Thoracic aorta (tissue), 2 donors: ENCODE measurements around the gene WDFY3. TPM values are rescaled to one million over a fixed set of nuclear protein-coding genes. Genes with fewer than 3 reads are reported as not detected.

Experiments used
- ATAC-seq: fragments of 150-250 bp; one replicate; pipeline ENCODE4 v1.8.0; 2017; ENCODE audit warnings: low read depth; ENCODE audit not compliant: insufficient number of reproducible peaks, low FRiP score
- DNase-seq: peaks from one replicate; pipeline ENCODE4 v3.0.0-alpha.2; 2020; ENCODE audit warnings: low spot score
- H3K27ac ChIP-seq, 2 donors: fragments of 200-600 bp; sonication (generic); 1 replicate in 1 of 2; 2 replicates in 1 of 2; pipeline ENCODE4 v1.5.1; 2016; ENCODE audit warnings: mild to moderate bottlenecking in 2 of 2, moderate library complexity in 2 of 2
- H3K27me3 ChIP-seq: fragments of 200-600 bp; sonication (generic); replicated peaks from 2 replicates; pipeline ENCODE4 v1.6.0; 2016; ENCODE audit warnings: mild to moderate bottlenecking; ENCODE audit not compliant: insufficient read depth
- H3K36me3 ChIP-seq: fragments of 200-600 bp; sonication (generic); one replicate; pipeline ENCODE4 v1.5.1; 2016
- H3K4me1 ChIP-seq, 2 donors: fragments of 200-600 bp; sonication (generic); 1 replicate in 1 of 2; 2 replicates in 1 of 2; pipeline versions ENCODE4 v1.5.1 to v1.6.0; 2016; ENCODE audit warnings: low read depth in 2 of 2, mild to moderate bottlenecking in 1 of 2; ENCODE audit not compliant: control insufficient read depth in 1 of 2
- H3K4me3 ChIP-seq: fragments of 200-600 bp; sonication (generic); 2 replicates; pipeline ENCODE4 v1.5.1; 2016; ENCODE audit warnings: mild to moderate bottlenecking
- H3K9me3 ChIP-seq: fragments of 200-600 bp; sonication (generic); 2 replicates; pipeline ENCODE4 v1.5.1; 2016
- total RNA-seq, 2 donors: library from RNA; depleted of rRNA; stranded (reverse); fragments of >200 nt; gene quantifications; one replicate each; pipeline versions ENCODE4 v1.1.0 to v1.2.3, GENCODE V29; 2016
- TF ChIP-seq, protein P1 (sequence below): fragments of 200-600 bp; sonication (generic); IDR thresholded peaks from one replicate; pipeline ENCODE4 v1.5.1; 2019; ENCODE audit warnings: antibody characterized with exemption

Gene WDFY3
- total RNA-seq, 2 donors from 2014 or later = 116 to 140 TPM

DNA sequence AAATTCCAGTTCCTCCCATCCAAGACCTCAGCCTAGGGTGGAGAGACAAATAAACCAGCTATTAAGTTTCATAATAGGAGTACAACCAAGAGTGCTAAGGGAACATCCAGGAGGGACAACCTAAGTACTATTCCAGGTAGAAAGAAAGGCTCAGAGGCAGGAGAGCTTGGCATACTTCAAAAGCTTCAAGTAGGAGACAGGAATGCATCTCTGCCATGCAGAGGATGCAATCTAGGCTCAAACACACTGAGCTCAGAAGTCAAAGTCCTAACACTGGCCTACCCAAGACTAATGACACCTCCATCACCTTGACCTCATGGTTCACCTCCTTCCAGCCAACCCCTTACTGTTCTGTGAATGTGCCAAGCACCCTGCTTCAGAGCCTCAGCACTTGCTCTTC lies 8.1 kb downstream of the WDFY3 start:
- H3K36me3 ChIP-seq = no peaks in the 10 kb centered on the region
- H3K27me3 ChIP-seq = no peaks in the 10 kb centered on the region
- no peak overlapping the region for H3K4me3 ChIP-seq
- DNase-seq = no peak
- no peak for ATAC-seq
- no peaks in the 10 kb centered on the region for H3K9me3 ChIP-seq
- TF ChIP-seq, protein P1, sequence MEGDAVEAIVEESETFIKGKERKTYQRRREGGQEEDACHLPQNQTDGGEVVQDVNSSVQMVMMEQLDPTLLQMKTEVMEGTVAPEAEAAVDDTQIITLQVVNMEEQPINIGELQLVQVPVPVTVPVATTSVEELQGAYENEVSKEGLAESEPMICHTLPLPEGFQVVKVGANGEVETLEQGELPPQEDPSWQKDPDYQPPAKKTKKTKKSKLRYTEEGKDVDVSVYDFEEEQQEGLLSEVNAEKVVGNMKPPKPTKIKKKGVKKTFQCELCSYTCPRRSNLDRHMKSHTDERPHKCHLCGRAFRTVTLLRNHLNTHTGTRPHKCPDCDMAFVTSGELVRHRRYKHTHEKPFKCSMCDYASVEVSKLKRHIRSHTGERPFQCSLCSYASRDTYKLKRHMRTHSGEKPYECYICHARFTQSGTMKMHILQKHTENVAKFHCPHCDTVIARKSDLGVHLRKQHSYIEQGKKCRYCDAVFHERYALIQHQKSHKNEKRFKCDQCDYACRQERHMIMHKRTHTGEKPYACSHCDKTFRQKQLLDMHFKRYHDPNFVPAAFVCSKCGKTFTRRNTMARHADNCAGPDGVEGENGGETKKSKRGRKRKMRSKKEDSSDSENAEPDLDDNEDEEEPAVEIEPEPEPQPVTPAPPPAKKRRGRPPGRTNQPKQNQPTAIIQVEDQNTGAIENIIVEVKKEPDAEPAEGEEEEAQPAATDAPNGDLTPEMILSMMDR = no peak
- peak overlapping the region in 1 of 2 donors; percentile 3 for H3K27ac ChIP-seq
- peaks cover 57 to 60% of the 10 kb centered on the region in 2 donors for H3K4me1 ChIP-seq

DNA sequence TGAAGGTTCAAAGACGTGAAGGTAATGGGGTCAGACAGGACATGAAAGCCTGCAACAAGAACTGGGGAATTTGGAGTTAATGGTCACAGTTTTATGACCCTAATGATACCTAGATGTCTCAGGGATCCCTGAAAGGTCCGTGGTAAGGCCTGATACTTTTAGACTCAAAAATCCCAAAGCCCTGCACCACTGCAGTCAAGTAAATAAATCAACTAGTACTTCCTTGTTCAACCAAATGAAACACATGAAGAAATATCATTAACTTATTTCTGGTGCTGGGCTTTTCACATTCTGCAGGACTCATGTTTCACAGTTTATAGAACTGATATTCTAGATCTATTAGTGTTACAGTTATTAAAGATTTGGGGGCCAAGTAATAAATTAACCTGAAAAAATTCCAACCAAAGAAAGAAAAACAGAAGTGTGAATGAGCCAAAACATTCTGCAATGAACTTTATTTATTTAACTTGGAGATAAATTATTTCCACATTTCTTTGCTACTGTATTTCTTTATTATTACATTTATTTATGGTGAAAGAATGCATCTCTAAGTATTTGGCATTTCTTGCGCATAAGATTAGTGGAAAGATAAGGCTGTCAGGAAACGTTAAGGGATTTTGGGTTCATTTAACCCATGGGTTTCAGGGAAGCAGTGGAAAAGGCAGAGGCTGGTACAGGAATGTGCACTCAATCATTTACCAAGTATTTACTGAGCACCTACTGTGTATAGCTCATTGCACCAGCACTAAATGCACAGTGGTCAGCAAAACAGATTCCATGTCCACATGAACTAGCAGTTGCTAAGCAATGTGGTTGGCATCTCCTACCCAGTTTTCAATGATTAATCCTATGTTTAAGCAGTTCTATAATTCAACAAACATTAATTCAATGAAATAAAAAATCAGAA lies 8.7 kb downstream of the WDFY3 start:
- TF ChIP-seq, protein P1 = no peak
- no peaks in the 10 kb centered on the region for H3K9me3 ChIP-seq
- H3K4me3 ChIP-seq = no peak overlapping the region
- H3K27ac ChIP-seq = peak overlapping the region in 1 of 2 donors; percentile 29
- peaks cover 57 to 59% of the 10 kb centered on the region in 2 donors for H3K4me1 ChIP-seq
- H3K27me3 ChIP-seq = no peaks in the 10 kb centered on the region
- no peak for DNase-seq
- H3K36me3 ChIP-seq = no peaks in the 10 kb centered on the region
- no peak for ATAC-seq

DNA sequence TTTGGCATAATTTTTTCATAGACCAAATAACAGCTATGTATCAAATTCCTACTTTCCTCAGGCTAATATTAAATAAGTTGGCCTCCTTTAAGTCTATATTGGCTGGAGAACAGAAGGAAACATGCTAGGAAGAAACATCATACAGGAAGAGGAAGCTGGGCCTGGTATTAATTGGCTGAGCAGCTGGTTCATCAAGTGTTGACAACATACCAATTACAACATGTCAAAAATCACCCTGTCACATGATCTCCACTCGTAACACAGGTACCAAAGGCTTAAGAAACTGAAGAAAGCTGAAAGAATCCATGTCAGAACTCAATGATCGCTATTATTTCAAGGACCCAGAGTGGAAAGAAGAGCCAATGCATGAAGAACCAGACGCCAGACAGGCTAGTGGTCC lies 10.5 kb downstream of the WDFY3 start:
- Histone ChIP-seq H3K4me1 (peaks cover 55 to 62% of the 10 kb centered on the region in 2 donors), H3K27me3 (no peaks in the 10 kb centered on the region), H3K36me3 (no peaks in the 10 kb centered on the region), H3K4me3 (no peak overlapping the region), H3K9me3 (no peaks in the 10 kb centered on the region), H3K27ac (peak overlapping the region in 1 of 2 donors; percentile 27)
- DNase-seq (no peak), ATAC-seq (no peak)
- TF ChIP-seq, protein P1 = no peak

DNA sequence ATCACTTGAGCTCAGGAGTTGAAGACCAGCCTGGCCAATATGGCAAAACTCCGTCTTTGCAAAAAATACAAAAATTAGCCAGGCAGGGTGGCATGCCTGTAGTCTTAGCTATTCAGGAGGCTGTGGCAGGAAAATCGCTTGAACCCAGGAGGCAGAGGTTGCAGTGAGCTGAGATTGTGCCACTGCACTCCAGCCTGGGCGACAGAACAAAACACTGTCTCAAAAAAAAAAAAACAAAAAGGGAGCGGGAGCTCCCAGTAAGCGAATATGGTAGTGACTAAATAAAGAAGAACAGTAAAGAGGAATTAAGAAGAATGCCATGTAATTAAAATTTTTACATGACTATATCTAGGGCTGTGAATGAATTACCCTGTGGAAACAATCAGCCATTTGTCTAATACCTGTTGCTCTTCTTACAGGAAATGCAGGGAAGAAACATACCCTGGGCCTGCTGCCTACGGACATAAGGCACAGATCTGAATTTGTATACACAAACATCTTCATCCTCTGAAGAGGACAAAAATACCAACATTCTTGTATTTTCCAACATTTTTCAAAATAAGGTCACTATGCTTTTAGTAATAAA lies 11.4 kb downstream of the WDFY3 start:
- no peak for DNase-seq
- Histone ChIP-seq H3K27me3 (no peaks in the 10 kb centered on the region), H3K9me3 (no peaks in the 10 kb centered on the region), H3K27ac (no peak overlapping the region), H3K36me3 (no peaks in the 10 kb centered on the region), H3K4me3 (no peak overlapping the region), H3K4me1 (peaks cover 52 to 58% of the 10 kb centered on the region in 2 donors)
- TF ChIP-seq, protein P1 = no peak
- no peak for ATAC-seq

DNA sequence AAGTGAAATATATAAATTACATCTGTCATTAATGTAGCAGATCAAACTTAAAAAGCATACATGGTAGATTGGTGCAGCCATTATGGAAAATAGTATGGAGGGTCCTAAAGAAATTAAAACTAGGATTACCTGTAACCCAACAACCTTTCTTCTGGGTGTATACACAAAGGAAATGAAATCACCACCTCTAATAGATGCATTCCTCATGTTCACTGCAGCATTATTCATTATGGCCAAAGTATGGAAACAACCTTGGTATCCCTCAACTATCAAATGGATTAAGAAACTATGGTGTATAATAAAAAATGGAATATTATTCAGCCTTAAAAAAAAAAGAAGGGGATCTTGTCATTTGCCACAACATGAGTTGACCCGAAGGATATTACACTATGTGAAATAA lies 13.7 kb downstream of the WDFY3 start:
- H3K4me1 ChIP-seq = peaks cover 43 to 52% of the 10 kb centered on the region in 2 donors

More for the DNA sequence above, 13.7 kb downstream of the WDFY3 start:
- Histone ChIP-seq H3K4me3 (no peak overlapping the region), H3K27ac (no peak overlapping the region), H3K27me3 (no peaks in the 10 kb centered on the region), H3K36me3 (no peaks in the 10 kb centered on the region), H3K9me3 (no peaks in the 10 kb centered on the region)
- no peak for ATAC-seq
- TF ChIP-seq, protein P1 = no peak
- DNase-seq = no peak
